KMS-11 (cell line): ENCODE results near the gene FILIP1.

Source experiments
- H2AFZ ChIP-seq: fragments of 200-600 bp; sonication (generic); 2 replicates; pipeline ENCODE4 v1.6.1; 2016; ENCODE audit warnings: antibody characterized with exemption, mixed run types, low read depth
- H3K27ac ChIP-seq: fragments of 200-600 bp; sonication (generic); 2 replicates; pipeline ENCODE4 v1.6.1; 2016; ENCODE audit warnings: mild to moderate bottlenecking, mixed run types
- H3K27me3 ChIP-seq: fragments of 200-600 bp; sonication (generic); 2 replicates; pipeline ENCODE4 v1.6.1; 2017; ENCODE audit warnings: mild to moderate bottlenecking, low read depth, mixed run types, moderate library complexity; ENCODE audit not compliant: insufficient read depth
- H3K36me3 ChIP-seq: fragments of 200-600 bp; sonication (generic); 2 replicates; pipeline ENCODE4 v1.6.1; 2017; ENCODE audit warnings: mild to moderate bottlenecking, mixed run types; ENCODE audit not compliant: insufficient read depth
- H3K4me1 ChIP-seq: fragments of 200-600 bp; sonication (generic); 2 replicates; pipeline ENCODE4 v1.6.1; 2016; ENCODE audit warnings: mild to moderate bottlenecking, low read depth, mixed run types; ENCODE audit not compliant: poor library complexity, severe bottlenecking
- H3K4me2 ChIP-seq: fragments of 200-600 bp; sonication (generic); 2 replicates; pipeline ENCODE4 v1.7.0; 2016; ENCODE audit warnings: mild to moderate bottlenecking, mixed run types
- H3K4me3 ChIP-seq: fragments of 200-600 bp; sonication (generic); IDR thresholded peaks from 2 replicates; pipeline ENCODE4 v1.6.1; 2017; ENCODE audit warnings: low read depth, low read length, mixed read lengths; ENCODE audit not compliant: insufficient read depth
- H3K79me2 ChIP-seq: fragments of 200-600 bp; sonication (generic); 2 replicates; pipeline ENCODE4 v1.6.1; 2016; ENCODE audit warnings: low read depth, mixed run types; ENCODE audit not compliant: insufficient read depth
- H3K9ac ChIP-seq: fragments of 200-600 bp; sonication (generic); 2 replicates; pipeline ENCODE4 v1.6.1; 2016; ENCODE audit warnings: mild to moderate bottlenecking, mixed run types
- H4K20me1 ChIP-seq: fragments of 200-600 bp; sonication (generic); 2 replicates; pipeline ENCODE4 v1.6.1; 2016; ENCODE audit warnings: mild to moderate bottlenecking, mixed run types; ENCODE audit not compliant: insufficient read depth
- CTCF ChIP-seq: fragments of 200-600 bp; sonication (generic); conservative IDR thresholded peaks from 2 replicates; pipeline ENCODE4 v1.6.1; 2017; ENCODE audit warnings: low read depth, mild to moderate bottlenecking, antibody characterized with exemption, low read length, moderate library complexity, mixed read lengths

FILIP1 gene

DNA sequence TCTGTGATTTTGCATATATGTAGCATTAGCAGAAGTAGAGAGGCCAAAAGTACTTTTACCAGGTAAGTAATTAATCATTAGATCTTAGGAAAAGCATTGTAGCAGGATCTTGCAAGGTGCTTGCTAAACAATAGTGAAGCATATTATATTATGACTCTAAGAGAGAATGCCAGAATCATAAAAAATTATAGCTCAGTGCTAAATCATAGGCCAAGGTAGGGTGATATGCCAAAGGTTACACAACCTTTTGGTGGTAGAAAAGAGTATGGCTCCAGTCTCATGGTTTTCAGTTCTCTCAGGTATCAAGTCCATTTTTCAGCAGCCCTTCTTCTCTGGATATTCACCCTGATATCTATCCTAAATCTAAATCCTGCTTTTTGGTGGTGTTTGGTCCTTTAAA lies 192.1 kb downstream of the FILIP1 start:
- Histone ChIP-seq H3K36me3 (no peaks in the 10 kb centered on the region), H3K79me2 (no peaks in the 10 kb centered on the region), H4K20me1 (no peaks in the 10 kb centered on the region), H3K4me3 (no peak overlapping the region), H3K9ac (no peak overlapping the region), H3K27me3 (no peaks in the 10 kb centered on the region), H2AFZ (no peak overlapping the region), H3K27ac (no peak overlapping the region), H3K4me1 (no peaks in the 10 kb centered on the region), H3K4me2 (no peak overlapping the region)
- TF ChIP-seq CTCF: no peak

GRCh38 chr6:75301088-75301487 lies 192.5 kb downstream of the FILIP1 start:
- Histone ChIP-seq H3K9ac (no peak overlapping the region), H3K27ac (no peak overlapping the region), H3K36me3 (no peaks in the 10 kb centered on the region), H3K4me2 (no peak overlapping the region), H4K20me1 (no peaks in the 10 kb centered on the region), H3K4me3 (no peak overlapping the region), H3K79me2 (no peaks in the 10 kb centered on the region), H2AFZ (no peak overlapping the region), H3K4me1 (no peaks in the 10 kb centered on the region), H3K27me3 (no peaks in the 10 kb centered on the region)
- no peak for TF ChIP-seq CTCF

GRCh38 chr6:75300531-75300855 lies 193.1 kb downstream of the FILIP1 start:
- Histone ChIP-seq H3K4me1 (no peaks in the 10 kb centered on the region), H3K4me3 (no peak overlapping the region), H3K27me3 (no peaks in the 10 kb centered on the region), H3K9ac (no peak overlapping the region), H3K4me2 (no peak overlapping the region), H4K20me1 (no peaks in the 10 kb centered on the region), H3K79me2 (no peaks in the 10 kb centered on the region), H2AFZ (no peak overlapping the region), H3K27ac (no peak overlapping the region), H3K36me3 (no peaks in the 10 kb centered on the region)
- TF ChIP-seq CTCF: no peak

DNA sequence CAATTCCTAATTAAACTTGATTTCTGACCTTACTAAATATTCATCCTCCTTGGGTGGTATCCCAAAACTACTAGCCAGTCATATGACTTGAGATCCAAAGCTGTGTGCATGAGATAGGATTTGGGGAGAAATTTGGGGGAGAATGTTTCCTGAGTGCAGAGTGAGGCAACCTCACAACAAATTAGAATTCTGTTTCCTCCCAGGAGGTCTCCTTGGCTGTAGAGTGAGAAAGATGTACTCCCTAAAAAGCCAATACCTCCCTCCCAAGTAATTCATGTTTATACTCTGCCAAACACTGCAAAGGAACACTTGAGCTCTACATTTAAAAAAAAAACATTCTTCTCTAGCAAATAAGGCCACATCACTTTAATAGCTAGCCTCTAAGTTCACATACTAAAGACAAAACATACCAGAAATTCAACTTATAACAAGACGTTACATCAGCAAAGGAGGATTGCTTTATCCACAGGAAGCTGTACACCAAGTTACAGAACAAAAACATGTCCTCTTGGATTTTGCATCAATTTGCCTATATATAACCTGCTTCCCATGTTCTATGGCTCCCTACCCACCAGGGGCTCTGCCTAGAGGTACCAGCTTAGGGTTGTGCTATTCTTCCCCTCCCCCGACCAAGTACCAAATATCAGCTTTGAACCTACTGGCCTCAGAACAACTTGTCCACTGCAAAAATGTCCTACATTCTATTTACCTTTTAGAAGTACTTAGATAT lies 193.6 kb downstream of the FILIP1 start:
- no peak overlapping the region for H3K4me2 ChIP-seq

More for the DNA sequence above, 193.6 kb downstream of the FILIP1 start:
- Histone ChIP-seq H3K9ac (no peak overlapping the region), H3K79me2 (no peaks in the 10 kb centered on the region), H3K27ac (no peak overlapping the region), H3K4me1 (no peaks in the 10 kb centered on the region), H3K36me3 (no peaks in the 10 kb centered on the region), H3K27me3 (no peaks in the 10 kb centered on the region), H4K20me1 (no peaks in the 10 kb centered on the region), H2AFZ (no peak overlapping the region), H3K4me3 (no peak overlapping the region)
- TF ChIP-seq CTCF: no peak
